GM18520 (cell line): Measurements from ENCODE around the gene HID1.
"Not testable (repeated sequence)": the region's sequence is repeated elsewhere in the genome, so short reads cannot be mapped to it uniquely, and the experiment has no call there.

Source experiments
- ATAC-seq: cut with Tn5 transposase; IDR thresholded peaks from one replicate; pipeline ENCODE4 v1.9.1; 2021; ENCODE audit not compliant: unreplicated experiment

Gene HID1

GRCh38 chr17:74999523-74999922 lies 27.0 kb upstream of the HID1 start:
- ATAC-seq: no peak

- no peak for ATAC-seq
Observed at GRCh38 chr17:74998783-74999182, 26.2 kb upstream of the HID1 start.

GRCh38 chr17:74995847-74996246 lies 23.3 kb upstream of the HID1 start:
- ATAC-seq: no peak

- no peak for ATAC-seq
Observed at GRCh38 chr17:74994440-74994839, 21.9 kb upstream of the HID1 start.

GRCh38 chr17:74992223-74992622 lies 19.7 kb upstream of the HID1 start:
- ATAC-seq: no peak

GRCh38 chr17:74990581-74991105 lies 18.1 kb upstream of the HID1 start:
- no peak for ATAC-seq

GRCh38 chr17:74987909-74988711 lies 15.6 kb upstream of the HID1 start:
- peak; percentile 17 for ATAC-seq

GRCh38 chr17:74987418-74987908 lies 14.9 kb upstream of the HID1 start, which contains the start of gene CDR2L:
TSS of gene CDR2L (plus strand) at chr17:74987632. CDS start at chr17:74988044, 412 bp downstream.
- ATAC-seq: peak; percentile 80

GRCh38 chr17:74986206-74986576 lies 13.6 kb upstream of the HID1 start:
- no peak for ATAC-seq

- not testable (repeated sequence) for ATAC-seq
Observed at GRCh38 chr17:74982663-74983313, 10.2 kb upstream of the HID1 start.

GRCh38 chr17:74981979-74982662 lies 9.6 kb upstream of the HID1 start:
- ATAC-seq: no peak

GRCh38 chr17:74981318-74981978 lies 8.9 kb upstream of the HID1 start:
- no peak for ATAC-seq

GRCh38 chr17:74979408-74980146 lies 7.0 kb upstream of the HID1 start:
- no peak for ATAC-seq

- ATAC-seq: no peak
Observed at GRCh38 chr17:74978240-74978639, 5.7 kb upstream of the HID1 start.

- no peak for ATAC-seq
Observed at GRCh38 chr17:74977802-74978201, 5.2 kb upstream of the HID1 start.

GRCh38 chr17:74975943-74976342 lies 3.4 kb upstream of the HID1 start:
- ATAC-seq: no peak

- no peak for ATAC-seq
Observed at GRCh38 chr17:74972973-74973328, 392 bp upstream of the HID1 start.

- ATAC-seq: no peak
Observed at GRCh38 chr17:74971842-74972106, 785 bp downstream of the HID1 start.

- ATAC-seq: no peak
Observed at GRCh38 chr17:74971069-74971841, 1.3 kb downstream of the HID1 start.

GRCh38 chr17:74970395-74970794 lies 2.2 kb downstream of the HID1 start:
- ATAC-seq: no peak
